Sigmoid colon (tissue), 7 donors: ENCODE measurements around the gene MET. TPM values are rescaled to one million over a fixed set of nuclear protein-coding genes. Genes with fewer than 3 reads are reported as not detected.

Experiments
- DNase-seq: peaks from one replicate; pipeline ENCODE4 v3.0.0-alpha.2; 2019
- H3K27ac ChIP-seq, 4 donors: fragments of 200-600 bp; sonication (generic); one replicate each; pipeline ENCODE4 v1.5.1; 2016 to 2019; ENCODE audit warnings: mild to moderate bottlenecking in 1 of 4
- H3K27me3 ChIP-seq, 3 donors: fragments of 200-600 bp; sonication (generic); one replicate each; pipeline ENCODE4 v1.5.1; 2019; ENCODE audit warnings: mild to moderate bottlenecking in 1 of 3
- H3K36me3 ChIP-seq, 4 donors: fragments of 200-600 bp; sonication (generic); one replicate each; pipeline ENCODE4 v1.5.1; 2016 to 2019
- H3K4me1 ChIP-seq, 4 donors: fragments of 200-600 bp; sonication (generic); one replicate each; pipeline ENCODE4 v1.5.1; 2017 to 2019
- H3K4me3 ChIP-seq, 4 donors: fragments of 200-600 bp; sonication (generic); one replicate each; pipeline ENCODE4 v1.5.1; 2017 to 2019; ENCODE audit warnings: mild to moderate bottlenecking in 2 of 4, moderate library complexity in 1 of 4
- H3K9me3 ChIP-seq, 4 donors: fragments of 200-600 bp in 3 of 4; sonication (generic) in 3 of 4; one replicate each; pipeline versions ENCODE4 v1.5.1 to v1.6.1; 2013 to 2019
- CTCF ChIP-seq, 4 experiments: fragments of 450-650 bp in 3 of 4; fragments of 200-600 bp in 1 of 4; IDR thresholded peaks; one replicate each; pipeline ENCODE4 v1.5.1; 2016 to 2019; ENCODE audit warnings: antibody characterized with exemption in 4 of 4, mild to moderate bottlenecking in 3 of 4, moderate library complexity in 2 of 4
- EP300 ChIP-seq, 4 donors: sonication (generic); formaldehyde crosslinking; IDR thresholded peaks; one replicate each; pipeline ENCODE4 v1.6.1; 2017; ENCODE audit warnings: antibody characterized with exemption in 4 of 4
- POLR2A ChIP-seq, 2 donors: fragments of 450-650 bp; IDR thresholded peaks; one replicate each; pipeline ENCODE4 v1.6.1; 2016; ENCODE audit warnings: antibody characterized with exemption in 2 of 2, mild to moderate bottlenecking in 2 of 2, moderate library complexity in 2 of 2
- POLR2AphosphoS5 ChIP-seq, 4 donors: sonication (generic); formaldehyde crosslinking; IDR thresholded peaks; one replicate each; pipeline ENCODE4 v1.6.1; 2017; ENCODE audit warnings: antibody characterized with exemption in 4 of 4
- WGBS, 2 donors: extraction: QIAGEN DNeasy Blood & Tissue Kit; methylation state at CpG; one replicate each; pipeline ENCODE4 v1.1.7; 2013; 5-methylcytosine and 5-hydroxymethylcytosine counted together
- intact Hi-C: fragments of 100-400 bp; cut with DNase I; formaldehyde crosslinking; loops from one replicate; pipeline ENCODE4 v1.15.1; 2023
- polyA plus RNA-seq, 3 donors: library from polyadenylated mRNA; stranded (reverse); fragments of 200-250 nt; gene quantifications; one replicate each; pipeline ENCODE4 v1.2.3, GENCODE V29; 2013
- total RNA-seq, 4 donors: library from RNA; depleted of rRNA; stranded (reverse); fragments of >200 nt; gene quantifications; one replicate each; pipeline ENCODE4 v1.1.0, GENCODE V29; 2016
- donor health status: healthy with polysubstance abuse.
- donor health status: Bipolar disorder and iron deficiency.
- donor health status: healthy.

Gene MET
- total and polyA plus RNA-seq, 7 donors: 1.2 to 21.6 (median 15.9) TPM

GRCh38 chr7:116777651-116778281 is 105.8 kb downstream of the MET start:
- no peak for DNase-seq
- intact Hi-C loops: no loop called here
- Histone ChIP-seq H3K4me1 (peaks cover 0 to 71% (median 57%) of the 10 kb centered on the region in 4 donors), H3K36me3 (no peaks in the 10 kb centered on the region), H3K27ac (peak overlapping the region in 3 of 4 donors; percentile 32 to 72 (median 67)), H3K9me3 (no peaks in the 10 kb centered on the region), H3K27me3 (no peaks in the 10 kb centered on the region), H3K4me3 (no peak overlapping the region)
- TF ChIP-seq POLR2A (IDR thresholded peaks at IDR 0.05) (no peak), EP300 (IDR thresholded peaks at IDR 0.05) (no peak), CTCF (IDR thresholded peaks at IDR 0.05) (no peak), POLR2AphosphoS5 (IDR thresholded peaks at IDR 0.05) (no peak)
- 35 to 63% methylated on average over 3 of the region's 3 CpGs for WGBS, 2 donors

DNA sequence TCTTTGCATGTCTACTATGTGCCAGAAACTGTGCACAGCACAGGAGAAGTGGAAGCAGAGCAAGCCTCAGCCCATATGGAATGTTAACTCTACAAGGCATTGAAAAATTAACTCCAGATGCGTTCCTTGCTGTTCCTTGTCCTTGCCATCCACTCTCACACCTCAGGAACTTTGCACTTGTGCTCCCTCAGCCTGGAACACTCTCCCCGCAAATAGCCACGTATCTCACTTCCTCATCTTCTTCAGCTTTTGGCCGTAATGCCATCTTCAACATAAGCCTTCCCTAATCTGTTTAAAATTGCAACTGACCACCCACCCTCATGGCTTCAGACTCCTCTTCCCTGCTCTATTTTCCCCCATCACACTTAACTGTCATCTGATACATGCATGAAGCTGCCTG is 107.2 kb downstream of the MET start:
- H3K4me3 ChIP-seq: no peak overlapping the region
- no peaks in the 10 kb centered on the region for H3K9me3 ChIP-seq
- H3K27me3 ChIP-seq: no peaks in the 10 kb centered on the region
- no peak overlapping the region for H3K27ac ChIP-seq
- H3K4me1 ChIP-seq: peaks cover 0 to 71% (median 57%) of the 10 kb centered on the region in 4 donors
- DNase-seq: no peak
- TF ChIP-seq EP300 (IDR thresholded peaks at IDR 0.05): no peak
- no peak for TF ChIP-seq CTCF (IDR thresholded peaks at IDR 0.05)
- no peak for TF ChIP-seq POLR2AphosphoS5 (IDR thresholded peaks at IDR 0.05)
- no peak for TF ChIP-seq POLR2A (IDR thresholded peaks at IDR 0.05)
- WGBS, 2 donors: 78 to 82% methylated on average over 4 of the region's 4 CpGs
- intact Hi-C loops: no loop called here
- no peaks in the 10 kb centered on the region for H3K36me3 ChIP-seq

GRCh38 chr7:116779931-116780330 is 107.9 kb downstream of the MET start:
- DNase-seq: no peak
- Histone ChIP-seq H3K27me3 (no peaks in the 10 kb centered on the region), H3K36me3 (no peaks in the 10 kb centered on the region), H3K27ac (peak overlapping the region in 1 of 4 donors; percentile 11), H3K4me3 (no peak overlapping the region), H3K9me3 (no peaks in the 10 kb centered on the region), H3K4me1 (peaks cover 0 to 71% (median 57%) of the 10 kb centered on the region in 4 donors)
- TF ChIP-seq POLR2A (IDR thresholded peaks at IDR 0.05) (no peak), EP300 (IDR thresholded peaks at IDR 0.05) (no peak), POLR2AphosphoS5 (IDR thresholded peaks at IDR 0.05) (no peak), CTCF (IDR thresholded peaks at IDR 0.05) (no peak)
- intact Hi-C loops: no loop called here
- WGBS, 2 donors: 93 to 94% methylated on average over 3 of the region's 3 CpGs

GRCh38 chr7:116780521-116780920 is 108.5 kb downstream of the MET start:
- 42 to 61% methylated on average over 1 of the region's 1 CpG for WGBS, 2 donors
- H3K27ac ChIP-seq: peak overlapping the region in 2 of 4 donors; percentile 8 to 11

More at GRCh38 chr7:116780521-116780920, 108.5 kb downstream of the MET start:
- no peak for DNase-seq
- Histone ChIP-seq H3K4me1 (peaks cover 0 to 67% (median 55%) of the 10 kb centered on the region in 4 donors), H3K9me3 (no peaks in the 10 kb centered on the region), H3K36me3 (no peaks in the 10 kb centered on the region), H3K4me3 (no peak overlapping the region), H3K27me3 (no peaks in the 10 kb centered on the region)
- TF ChIP-seq POLR2A (IDR thresholded peaks at IDR 0.05) (no peak), CTCF (IDR thresholded peaks at IDR 0.05) (no peak), POLR2AphosphoS5 (IDR thresholded peaks at IDR 0.05) (no peak), EP300 (IDR thresholded peaks at IDR 0.05) (no peak)
- intact Hi-C loops: no loop called here
